Glomerular visceral epithelial cell (primary cell): Measurements from ENCODE around the gene PPP1R9A.

ENCODE experiments used
- DNase-seq: peaks from one replicate; pipeline ENCODE4 v3.0.0-alpha.2; 2016; ENCODE audit errors: extremely low spot score

Gene PPP1R9A

DNA sequence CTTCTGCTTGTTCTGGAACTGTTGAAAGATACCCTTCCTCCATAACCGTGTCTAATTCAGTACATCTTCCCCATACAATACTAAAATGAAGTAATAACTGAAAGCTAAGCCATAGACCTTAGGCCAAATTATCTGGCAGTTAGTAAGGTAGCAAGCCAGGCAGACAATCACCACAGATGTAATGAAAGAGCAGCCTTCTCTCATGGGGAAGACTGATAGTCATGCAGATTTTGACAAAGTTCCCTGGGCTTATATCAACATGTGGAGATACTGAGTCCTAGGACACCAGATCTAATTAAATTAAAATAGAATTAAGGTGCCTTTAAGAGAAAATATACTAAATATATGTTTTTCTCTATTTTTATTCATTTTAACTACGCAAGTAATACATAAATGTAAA is 355.5 kb downstream of the PPP1R9A start:
- DNase-seq, result no peak

DNA sequence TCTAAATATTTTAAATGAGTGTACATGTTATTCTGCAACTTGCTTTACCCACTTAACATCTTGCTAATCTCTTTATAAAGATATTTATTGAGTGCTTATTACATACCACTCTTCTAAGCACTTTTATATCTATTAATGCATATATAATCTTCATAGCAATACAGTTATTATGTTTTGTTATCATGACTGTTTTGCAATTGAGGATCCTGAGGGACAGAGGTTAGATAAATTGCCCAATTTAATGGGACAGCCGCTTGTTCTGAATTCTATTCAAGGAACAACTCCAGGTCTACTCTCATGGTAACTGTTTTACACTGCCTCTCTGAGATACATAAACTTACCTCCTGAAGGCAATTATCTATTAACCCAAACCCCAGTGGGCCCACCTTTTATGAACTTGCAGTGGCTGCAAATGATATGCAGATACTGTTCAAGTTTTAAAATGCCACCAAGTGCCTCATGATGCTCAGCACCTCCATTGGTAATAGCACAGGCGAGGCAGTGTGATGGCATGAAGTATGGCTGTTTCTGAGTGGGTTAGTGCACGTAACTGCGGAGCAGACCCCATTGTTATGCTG is 356.5 kb downstream of the PPP1R9A start:
- DNase-seq, result no peak

DNA sequence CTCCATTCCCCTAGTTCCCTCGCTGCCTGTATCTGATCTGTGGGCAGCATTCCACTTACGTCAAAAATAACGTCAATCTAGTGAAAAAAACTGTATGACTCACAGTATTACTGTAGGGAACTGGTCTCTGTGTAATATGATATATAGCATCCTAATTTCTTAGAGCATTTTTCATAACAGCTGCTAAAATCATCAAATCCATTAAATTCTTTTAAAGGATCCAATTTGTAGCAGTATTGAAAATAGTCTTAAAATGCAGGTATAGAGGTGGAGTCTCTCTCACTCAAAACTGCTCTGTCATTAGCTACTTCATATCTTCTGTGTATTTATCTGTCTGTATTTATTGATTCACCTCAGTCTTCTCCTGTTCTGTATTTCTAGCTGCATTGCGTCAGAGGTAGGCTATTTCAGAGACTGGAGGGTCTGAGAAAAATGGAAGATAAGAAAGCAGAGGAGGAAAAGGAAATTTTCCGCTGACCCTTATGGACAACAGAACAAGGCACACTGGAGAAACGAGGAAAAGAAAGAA is 357.0 kb downstream of the PPP1R9A start:
- DNase-seq, result peak; percentile 11

DNA sequence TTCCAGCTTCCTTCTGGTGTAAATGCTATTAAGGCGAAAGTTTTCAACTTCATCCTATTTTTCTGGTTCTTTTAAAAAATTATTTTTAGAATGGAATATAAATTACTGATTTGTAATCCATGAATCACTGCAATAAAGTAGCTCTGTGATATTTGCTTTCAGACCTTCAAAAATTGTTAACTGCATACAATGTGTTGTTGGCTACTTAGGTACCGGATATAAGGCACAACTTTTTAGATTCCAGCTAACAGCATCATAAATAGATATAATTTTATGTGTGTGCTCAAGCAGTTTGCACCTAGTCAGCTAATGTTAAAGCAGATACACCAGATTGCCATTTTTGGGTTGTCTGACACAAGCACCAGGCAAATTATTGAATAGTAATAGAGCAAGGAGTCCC is 358.2 kb downstream of the PPP1R9A start:
- DNase-seq, result no peak

DNA sequence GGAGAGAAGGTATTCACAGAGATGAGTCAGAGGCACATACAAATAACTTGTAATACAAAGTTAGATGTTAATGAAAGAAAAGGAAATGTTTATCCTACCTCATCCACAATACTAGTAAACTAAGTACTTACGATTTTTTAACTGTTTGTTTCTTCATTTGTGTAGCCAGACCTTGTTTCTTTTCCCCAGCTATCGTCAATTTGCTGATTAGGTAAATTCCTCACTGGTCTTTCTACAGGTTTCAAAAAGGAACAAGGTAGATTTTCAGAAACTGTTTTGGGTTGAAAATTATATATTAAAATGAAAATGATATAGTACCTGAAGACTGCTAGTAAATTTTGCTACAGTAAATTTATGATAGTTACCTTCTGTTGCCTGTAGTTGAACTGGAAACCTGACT is 360.4 kb downstream of the PPP1R9A start:
- DNase-seq, result no peak

DNA sequence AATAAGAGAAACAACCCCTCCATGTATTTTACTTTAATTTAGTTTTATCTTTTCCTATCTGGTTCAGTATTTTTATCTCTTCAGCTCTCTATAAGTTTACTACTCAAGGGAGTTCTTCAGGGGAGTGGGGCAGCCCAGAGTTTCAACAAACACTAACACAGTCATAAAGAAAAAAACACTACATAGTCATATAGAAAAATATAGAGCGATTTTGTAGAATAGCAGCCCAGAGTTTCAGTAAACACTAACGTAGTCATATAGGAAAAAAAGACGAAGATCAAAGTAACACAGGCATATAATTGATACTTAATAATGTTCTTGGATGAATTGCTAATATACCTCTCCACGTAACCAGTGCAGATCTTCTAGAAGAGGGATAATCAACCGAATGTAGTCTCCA is 362.2 kb downstream of the PPP1R9A start:
- no peak for DNase-seq

DNA sequence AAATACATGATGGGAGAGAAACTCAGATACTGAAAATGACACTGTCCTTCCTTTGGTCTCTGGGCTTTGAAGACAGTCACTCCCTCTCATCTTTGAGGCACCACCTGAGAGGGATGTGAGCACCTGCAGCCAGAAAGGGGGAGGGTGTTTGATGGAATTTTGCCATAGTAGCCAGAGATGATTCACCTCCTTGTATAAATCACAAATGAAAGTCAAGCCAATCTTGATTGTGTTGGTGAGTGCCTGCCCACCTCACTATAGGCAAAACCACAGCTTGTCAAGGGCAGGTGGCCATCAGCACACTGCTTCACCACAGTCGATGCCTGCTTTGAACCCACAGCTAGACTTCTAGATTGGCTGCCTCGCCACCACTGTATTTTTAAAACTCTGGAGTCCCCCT is 368.7 kb downstream of the PPP1R9A start:
- DNase-seq, result peak; percentile 7

DNA sequence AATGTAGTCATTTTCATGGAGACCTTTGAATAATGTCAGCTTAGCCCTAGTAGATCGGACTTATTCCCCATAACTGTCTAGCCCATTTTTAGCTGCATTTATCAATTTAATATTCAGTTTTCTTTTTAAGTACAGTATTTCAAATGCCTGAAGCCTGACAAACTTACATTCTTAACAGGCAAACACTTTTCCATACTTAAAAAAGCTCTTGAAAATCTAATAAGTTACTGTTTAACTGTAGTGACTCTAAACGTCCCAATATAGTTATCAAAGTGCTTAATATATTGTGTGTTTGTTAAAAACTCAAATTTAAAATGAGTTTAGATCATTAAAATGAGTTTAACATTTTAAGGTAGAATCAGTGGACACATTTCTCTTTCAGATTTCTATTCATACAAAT is 372.0 kb downstream of the PPP1R9A start:
- DNase-seq, result no peak

DNA sequence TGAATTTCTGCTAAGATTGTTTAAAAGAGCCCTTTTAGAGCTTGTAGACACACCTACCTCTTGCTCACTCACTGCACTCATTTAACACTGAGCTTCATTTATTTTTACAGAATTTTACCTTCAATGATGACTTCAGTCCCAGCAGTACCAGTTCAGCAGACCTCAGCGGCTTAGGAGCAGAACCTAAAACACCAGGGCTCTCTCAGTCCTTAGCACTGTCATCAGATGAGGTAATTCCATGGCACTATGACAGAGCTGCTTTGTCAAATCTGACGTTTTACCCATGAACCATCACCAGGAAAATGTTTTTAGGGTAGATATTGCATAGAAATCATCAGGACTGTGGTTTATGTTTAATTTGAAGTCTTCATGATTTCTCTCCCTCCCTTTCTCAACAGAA is 378.7 kb downstream of the PPP1R9A start:
- DNase-seq, result no peak

DNA sequence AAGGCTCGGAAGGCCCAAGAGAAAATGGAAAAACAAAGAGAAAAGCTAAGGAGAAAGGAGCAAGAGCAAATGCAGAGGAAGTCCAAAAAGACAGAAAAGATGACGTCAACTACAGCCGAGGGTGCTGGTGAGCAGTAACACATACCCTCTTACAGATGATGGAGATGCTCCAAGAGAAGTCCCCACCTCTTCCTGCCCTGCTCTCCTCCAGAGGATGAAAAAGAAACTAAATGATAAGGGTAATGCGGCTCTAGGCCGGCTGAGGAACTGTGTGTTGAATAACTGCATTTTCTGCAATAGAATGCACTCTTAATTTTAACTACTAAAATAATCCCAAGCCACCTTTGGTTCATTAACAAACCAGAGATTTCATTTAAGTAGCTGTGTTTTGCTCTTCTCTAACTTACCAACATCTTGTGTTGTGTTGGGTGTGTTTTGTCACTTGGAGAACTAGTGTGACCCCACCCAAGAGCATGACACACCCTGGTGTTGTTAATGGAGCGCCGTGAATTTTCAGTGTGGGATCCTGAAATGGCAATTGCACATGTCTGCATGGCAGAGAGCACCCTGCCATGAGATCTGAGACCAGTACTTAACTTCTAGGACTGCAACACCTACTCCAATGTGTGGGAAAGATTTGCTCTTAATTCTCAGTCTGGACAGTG is 382.9 kb downstream of the PPP1R9A start:
- no peak for DNase-seq

DNA sequence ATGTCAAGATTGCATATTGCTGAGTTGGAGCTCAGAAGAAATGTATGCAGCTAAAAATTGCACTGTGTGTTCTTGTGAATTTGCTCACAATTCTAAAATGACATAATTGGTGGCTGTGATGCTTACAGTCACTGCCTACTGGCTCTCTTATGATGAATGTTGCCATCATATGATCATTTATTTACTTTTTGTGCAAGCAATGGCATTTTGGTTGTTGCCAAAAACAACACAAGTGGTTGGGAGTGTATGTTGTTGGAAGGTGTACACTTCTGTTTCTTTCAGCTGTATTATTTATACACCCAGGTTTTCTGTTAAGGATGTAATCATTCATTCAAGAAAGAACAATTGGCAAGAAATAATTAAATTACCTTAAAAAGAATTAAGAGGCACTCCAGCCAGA is 388.0 kb downstream of the PPP1R9A start:
- no peak for DNase-seq

DNA sequence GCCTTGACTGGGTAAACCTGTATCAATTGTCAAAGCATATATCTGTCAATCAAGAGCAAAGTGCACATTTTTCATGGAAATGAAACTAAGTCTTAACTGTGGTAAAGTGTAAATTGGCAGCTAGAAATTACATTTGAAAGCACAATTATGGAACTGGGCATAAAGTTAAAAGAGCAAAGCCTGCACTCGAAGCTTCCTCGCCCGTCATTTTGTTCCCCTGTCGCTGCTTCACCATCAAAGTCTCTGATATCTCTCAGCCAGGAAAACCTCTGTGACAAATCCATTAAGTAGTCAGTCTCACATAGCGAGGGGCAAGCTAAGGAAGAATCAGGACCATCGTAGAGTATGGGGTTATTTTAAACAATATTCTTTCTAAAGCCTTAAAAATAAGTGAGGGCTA is 389.1 kb downstream of the PPP1R9A start:
- no peak for DNase-seq

DNA sequence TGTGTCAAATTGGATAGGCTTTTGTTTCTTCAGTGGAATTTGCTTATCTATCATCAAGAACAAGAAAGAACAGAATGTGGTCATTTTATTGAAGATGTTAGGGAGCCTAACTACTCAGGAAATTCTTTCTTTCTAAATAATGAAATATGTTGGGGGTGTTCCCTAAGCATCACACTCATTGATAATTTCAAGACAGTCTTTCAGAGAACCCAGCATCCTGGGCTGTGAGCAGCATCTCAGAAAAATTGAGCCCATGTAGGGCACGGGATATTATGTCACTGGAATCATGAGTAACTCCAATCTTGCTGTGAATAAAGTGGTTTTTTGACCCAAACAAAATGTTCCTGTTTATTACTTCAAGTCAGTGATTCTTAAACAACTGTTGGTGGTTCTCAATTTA is 389.6 kb downstream of the PPP1R9A start:
- DNase-seq, result no peak

DNA sequence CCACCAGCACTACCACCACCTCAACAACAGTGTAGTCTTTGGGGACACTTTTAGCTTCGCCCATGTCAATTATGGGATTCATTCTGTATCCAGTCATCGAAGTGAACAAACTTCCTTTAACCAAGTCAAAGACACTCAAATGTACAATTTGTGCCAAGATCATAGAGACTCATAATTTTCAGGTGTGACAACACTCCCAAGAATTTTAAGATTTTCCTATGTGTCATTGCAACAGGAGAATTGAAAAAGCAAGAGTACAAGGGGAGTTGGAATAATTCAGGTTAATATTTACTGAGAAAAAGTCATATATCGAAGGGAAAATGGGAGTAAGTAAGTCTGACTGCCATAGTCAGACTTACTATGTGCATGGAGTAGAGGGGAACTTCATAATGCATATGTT is 390.7 kb downstream of the PPP1R9A start:
- DNase-seq, result peak; percentile 3

DNA sequence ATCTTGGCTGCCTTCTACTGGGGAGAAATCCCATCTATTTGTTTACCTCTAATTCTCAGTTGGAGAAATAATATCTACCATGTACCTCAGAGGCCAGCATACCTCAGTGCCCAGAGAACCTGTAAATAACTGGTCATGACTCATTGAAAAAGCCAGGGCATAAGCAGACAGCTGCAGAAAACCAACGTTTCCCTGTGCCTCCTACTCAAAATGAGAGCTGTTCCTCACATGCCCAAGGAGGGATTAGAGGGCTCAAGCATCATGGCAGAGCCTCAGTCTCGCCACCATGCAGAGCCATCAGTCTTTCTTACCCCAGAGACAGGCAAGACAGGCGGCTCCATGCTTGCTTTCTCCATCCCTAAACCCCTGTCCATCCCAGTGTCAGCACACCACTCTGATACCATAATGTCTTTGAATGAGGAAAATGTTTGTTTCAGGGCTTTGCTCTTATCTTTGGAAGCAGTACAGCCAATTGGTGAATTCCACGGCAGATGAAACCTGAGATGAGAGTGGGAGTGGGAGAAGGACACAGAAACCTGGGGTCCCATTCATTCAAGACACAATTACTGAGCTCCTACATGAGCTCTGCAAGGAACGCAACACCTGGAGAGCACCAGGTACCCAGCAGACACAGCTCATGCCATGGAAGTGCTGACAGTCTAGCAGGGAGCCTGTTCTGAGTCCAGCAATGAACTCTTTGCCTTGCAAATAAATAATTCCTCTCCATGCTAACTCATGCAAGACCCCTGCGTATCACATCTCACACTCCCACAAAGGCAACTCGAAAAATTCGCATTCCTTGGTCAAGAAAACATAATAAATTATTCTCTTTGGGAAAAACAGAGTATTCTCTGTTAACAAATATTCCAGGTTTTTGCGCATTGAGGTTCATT is 395.9 kb downstream of the PPP1R9A start:
- peak; percentile 23 for DNase-seq

DNA sequence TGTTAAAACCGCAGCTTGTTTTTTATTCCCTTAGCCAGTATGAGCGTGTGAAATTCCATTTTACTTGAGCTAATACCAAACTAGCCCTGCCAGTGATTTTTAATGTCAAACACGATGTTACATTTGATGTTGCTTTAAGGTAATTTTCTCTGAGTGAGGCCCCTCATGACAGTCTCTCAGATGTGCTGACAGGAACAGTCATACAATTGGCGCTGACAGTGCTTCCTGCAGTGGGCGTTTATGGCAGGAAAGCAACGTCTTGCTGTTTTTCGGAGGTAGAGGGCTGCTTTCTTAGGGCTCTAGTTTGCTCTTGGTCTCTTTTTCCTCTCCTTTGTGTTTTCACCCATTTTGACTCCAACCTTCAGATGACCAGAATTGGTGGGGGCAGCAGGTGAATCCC is 397.6 kb downstream of the PPP1R9A start:
- no peak for DNase-seq

DNA sequence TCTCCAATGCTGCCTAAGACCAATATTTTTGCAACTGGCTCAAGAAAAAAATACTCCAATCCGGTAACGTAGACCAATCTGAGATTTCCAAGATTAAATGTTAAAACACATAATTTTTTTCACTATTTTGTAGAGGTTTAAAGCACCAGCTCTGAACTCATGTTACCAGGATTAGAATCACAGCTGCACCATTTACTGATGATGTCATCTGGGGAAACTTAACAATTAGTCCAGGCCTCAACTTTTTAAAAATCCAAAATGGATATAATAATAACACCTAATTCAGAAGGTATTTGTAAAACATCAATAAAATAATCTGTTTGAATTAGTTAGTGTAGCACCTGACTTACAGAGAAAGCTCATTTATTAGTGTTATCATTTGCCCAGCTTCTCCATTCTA is 402.6 kb downstream of the PPP1R9A start:
- DNase-seq, result no peak

DNA sequence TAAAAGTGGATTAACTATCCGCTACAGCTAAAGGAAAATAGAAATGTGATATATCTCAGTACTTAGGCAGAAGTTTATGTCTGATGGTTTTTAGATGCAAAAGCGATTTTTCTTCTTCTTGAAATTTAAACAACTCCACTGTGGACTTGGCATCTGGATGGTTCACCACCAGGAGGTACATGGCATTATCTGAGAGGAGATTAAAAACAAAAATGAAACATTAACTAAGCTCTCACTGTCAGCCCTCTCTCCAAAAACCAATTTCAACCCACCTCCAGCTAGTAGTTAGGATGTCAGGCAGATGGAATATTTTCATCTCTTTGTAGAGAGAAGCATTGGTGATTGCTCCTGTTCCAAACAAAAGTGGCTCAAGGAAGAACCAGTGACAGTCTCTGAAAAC is 404.0 kb downstream of the PPP1R9A start:
- no peak for DNase-seq

DNA sequence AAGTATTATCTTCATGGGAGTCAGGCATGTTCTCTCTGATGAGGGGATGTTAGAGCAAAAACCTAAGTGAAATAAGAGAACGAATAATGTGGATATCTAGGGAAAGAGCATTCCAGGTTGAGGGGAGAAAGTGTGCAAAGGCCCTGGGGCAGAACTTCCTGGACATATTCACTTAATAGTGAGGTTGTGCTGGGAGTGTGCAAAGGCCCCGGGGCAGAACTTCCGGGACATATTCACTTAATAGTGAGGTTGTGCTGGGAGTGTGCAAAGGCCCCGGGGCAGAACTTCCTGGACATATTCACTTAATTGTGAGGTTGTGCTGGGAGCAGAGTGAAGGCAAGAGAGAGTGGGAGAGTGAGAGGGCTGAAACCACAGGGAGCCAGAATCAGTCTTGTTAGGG is 405.2 kb downstream of the PPP1R9A start:
- no peak for DNase-seq

DNA sequence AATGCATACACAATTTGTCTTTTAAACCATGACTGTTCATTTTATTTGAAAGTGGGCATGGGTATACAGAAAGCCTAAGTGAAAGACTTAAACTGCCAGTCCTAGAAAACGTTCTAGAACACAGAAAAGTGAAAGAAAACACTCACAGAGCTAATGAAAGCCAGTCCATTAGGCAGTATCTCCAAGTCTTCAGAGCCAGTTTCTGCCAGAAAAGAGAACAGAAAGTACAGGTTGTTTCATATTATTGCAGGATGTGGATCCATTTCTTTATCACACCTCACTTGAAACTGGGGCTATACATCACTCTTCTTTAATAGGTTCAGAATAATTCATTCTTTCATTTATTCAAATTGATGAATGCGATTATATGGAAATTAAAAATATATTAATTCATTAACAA is 409.2 kb downstream of the PPP1R9A start:
- no peak for DNase-seq

DNA sequence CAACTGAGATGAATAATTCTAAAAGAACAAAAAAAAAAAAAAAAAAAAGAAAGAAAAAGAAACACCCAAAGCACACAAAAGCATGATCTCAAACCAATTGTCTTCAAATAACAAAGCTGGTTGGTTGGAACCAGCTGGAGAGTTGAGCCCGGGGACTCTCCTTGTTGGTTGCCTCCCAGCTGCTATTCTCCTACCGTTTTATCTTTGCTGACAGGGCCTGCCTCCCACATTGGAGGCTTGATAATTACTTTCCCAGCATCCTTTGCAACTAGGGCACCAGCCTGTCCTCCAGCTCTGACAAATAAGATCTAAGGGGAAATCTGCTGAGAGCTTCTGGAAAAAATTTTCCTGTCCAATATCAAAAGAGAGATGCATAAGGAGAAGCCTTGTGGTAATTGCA is 410.2 kb downstream of the PPP1R9A start:
- no peak for DNase-seq

DNA sequence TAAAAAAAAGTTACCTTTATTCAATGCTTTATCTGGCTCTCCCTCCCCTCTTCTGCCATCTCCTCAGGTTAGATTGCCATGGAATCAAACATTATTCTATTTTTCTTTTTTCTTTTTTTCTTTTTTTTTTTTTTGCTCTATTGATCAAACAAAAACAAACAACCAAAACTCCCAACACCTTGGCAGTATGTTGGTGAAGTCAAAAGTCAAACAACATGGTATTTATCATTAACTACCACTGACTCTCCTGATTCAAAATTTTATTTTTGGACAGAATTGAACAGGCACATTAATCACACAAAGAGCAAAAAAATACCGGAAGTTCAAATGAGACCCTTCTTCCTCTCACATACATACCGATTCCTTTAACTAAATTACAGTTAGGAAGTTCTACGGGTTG is 410.6 kb downstream of the PPP1R9A start:
- DNase-seq, result no peak
